ENCODE measurements around the gene DNMT3B. TPM values are rescaled to one million over a fixed set of nuclear protein-coding genes. Genes with fewer than 3 reads are reported as not detected.

The DNMT3B gene
- total and polyA plus RNA-seq, 9 of the 15 experiments (the other 6 are each of a cell fraction or from before 2014, with no cell fraction given) = 9.3 to 74.8 (median 49.1) TPM

- TF ChIP-seq, protein P1, sequence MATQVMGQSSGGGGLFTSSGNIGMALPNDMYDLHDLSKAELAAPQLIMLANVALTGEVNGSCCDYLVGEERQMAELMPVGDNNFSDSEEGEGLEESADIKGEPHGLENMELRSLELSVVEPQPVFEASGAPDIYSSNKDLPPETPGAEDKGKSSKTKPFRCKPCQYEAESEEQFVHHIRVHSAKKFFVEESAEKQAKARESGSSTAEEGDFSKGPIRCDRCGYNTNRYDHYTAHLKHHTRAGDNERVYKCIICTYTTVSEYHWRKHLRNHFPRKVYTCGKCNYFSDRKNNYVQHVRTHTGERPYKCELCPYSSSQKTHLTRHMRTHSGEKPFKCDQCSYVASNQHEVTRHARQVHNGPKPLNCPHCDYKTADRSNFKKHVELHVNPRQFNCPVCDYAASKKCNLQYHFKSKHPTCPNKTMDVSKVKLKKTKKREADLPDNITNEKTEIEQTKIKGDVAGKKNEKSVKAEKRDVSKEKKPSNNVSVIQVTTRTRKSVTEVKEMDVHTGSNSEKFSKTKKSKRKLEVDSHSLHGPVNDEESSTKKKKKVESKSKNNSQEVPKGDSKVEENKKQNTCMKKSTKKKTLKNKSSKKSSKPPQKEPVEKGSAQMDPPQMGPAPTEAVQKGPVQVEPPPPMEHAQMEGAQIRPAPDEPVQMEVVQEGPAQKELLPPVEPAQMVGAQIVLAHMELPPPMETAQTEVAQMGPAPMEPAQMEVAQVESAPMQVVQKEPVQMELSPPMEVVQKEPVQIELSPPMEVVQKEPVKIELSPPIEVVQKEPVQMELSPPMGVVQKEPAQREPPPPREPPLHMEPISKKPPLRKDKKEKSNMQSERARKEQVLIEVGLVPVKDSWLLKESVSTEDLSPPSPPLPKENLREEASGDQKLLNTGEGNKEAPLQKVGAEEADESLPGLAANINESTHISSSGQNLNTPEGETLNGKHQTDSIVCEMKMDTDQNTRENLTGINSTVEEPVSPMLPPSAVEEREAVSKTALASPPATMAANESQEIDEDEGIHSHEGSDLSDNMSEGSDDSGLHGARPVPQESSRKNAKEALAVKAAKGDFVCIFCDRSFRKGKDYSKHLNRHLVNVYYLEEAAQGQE (IDR thresholded peaks at IDR 0.05; ENCODE audit: borderline replicate concordance) = no peak
- TF ChIP-seq, protein P1 (CRISPR knock-in tag; IDR thresholded peaks at IDR 0.05; ENCODE audit: low read depth) = no peak
- no peak for TF ChIP-seq ARNT (IDR thresholded peaks at IDR 0.05)
- no peak for TF ChIP-seq PURB (CRISPR knock-in tag; IDR thresholded peaks at IDR 0.05; ENCODE audit: low read depth)
- peak; percentile 84 for TF ChIP-seq RBBP5 (IDR thresholded peaks at IDR 0.05; ENCODE audit: borderline replicate concordance, insufficient read depth, low read length, poor library complexity, severe bottlenecking)
- no peak for TF ChIP-seq PML (IDR thresholded peaks at IDR 0.05; ENCODE audit: low read length)
- TF ChIP-seq SMAD3 (CRISPR knock-in tag; conservative IDR thresholded peaks at IDR 0.05) = no peak
- TF ChIP-seq SOX6 (IDR thresholded peaks at IDR 0.05) = peak; percentile 34; the same call in 1 of the 2 replicates
- TF ChIP-seq E2F3 (CRISPR knock-in tag; IDR thresholded peaks at IDR 0.05) = 0 out of 2 replicates have a peak, but pooled peaks have one; percentile 34
- TF ChIP-seq YY1 (IDR thresholded peaks at IDR 0.05; ENCODE audit: borderline replicate concordance in 1 of 3, control insufficient read depth in 1 of 3, extremely low read depth in 1 of 3, insufficient read depth in 3 of 3, insufficient read length in 1 of 3, insufficient replicate concordance in 2 of 3, low read depth in 1 of 3, low read length in 2 of 3) = peak in 2 of 3 experiments; percentile 57 to 64
- TF ChIP-seq ESRRA (IDR thresholded peaks at IDR 0.05; ENCODE audit: borderline replicate concordance, low read depth) = peak; percentile 17; the same call in 1 of the 2 replicates
- TF ChIP-seq, protein P2, sequence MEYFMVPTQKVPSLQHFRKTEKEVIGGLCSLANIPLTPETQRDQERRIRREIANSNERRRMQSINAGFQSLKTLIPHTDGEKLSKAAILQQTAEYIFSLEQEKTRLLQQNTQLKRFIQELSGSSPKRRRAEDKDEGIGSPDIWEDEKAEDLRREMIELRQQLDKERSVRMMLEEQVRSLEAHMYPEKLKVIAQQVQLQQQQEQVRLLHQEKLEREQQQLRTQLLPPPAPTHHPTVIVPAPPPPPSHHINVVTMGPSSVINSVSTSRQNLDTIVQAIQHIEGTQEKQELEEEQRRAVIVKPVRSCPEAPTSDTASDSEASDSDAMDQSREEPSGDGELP (CRISPR knock-in tag; IDR thresholded peaks at IDR 0.05; ENCODE audit: borderline replicate concordance) = peak; percentile 52; the same call in 1 of the 2 replicates
- no peak for TF ChIP-seq ILF3 (IDR thresholded peaks at IDR 0.05; ENCODE audit: borderline replicate concordance)
- TF ChIP-seq ZNF143 (CRISPR knock-in tag; IDR thresholded peaks at IDR 0.05) = no peak
- no peak for TF ChIP-seq BRF1 (IDR thresholded peaks at IDR 0.05; ENCODE audit: borderline replicate concordance, extremely low read depth, insufficient read length)
- peak; percentile 85 for TF ChIP-seq RB1 (IDR thresholded peaks at IDR 0.05; ENCODE audit: low read depth)
- TF ChIP-seq HNRNPLL (IDR thresholded peaks at IDR 0.05; ENCODE audit: low read depth, low read length, poor library complexity, severe bottlenecking) = peak; percentile 59
- no peak for TF ChIP-seq FOXP1 (CRISPR knock-in tag; IDR thresholded peaks at IDR 0.05)
- no peak for TF ChIP-seq ZNF174 (CRISPR knock-in tag; IDR thresholded peaks at IDR 0.05)
Measured at GRCh38 chr20:32743237-32744112, 18.7 kb upstream of the DNMT3B start, which contains the start of gene COMMD7 (continued).

Data from K562 (cell line).